Mammary epithelial cell (primary cell): ENCODE measurements around the gene NT5C2.

ENCODE experiments used
- EZH2 ChIP-seq: IDR thresholded peaks from 2 replicates; pipeline ENCODE4 v1.6.1; 2012; ENCODE audit warnings: low read length, inconsistent platforms, borderline replicate concordance
- TF ChIP-seq, protein P1 (sequence below), 2 donors: IDR thresholded peaks in 1 of 2; conservative IDR thresholded peaks in 1 of 2; 2 replicates each; pipeline ENCODE4 v1.5.1; 2011 to 2012; ENCODE audit warnings: inconsistent platforms in 2 of 2, low read length in 2 of 2, mild to moderate bottlenecking in 2 of 2, control low read depth in 1 of 2, low read depth in 1 of 2; ENCODE audit not compliant: insufficient read depth in 1 of 2; ENCODE audit errors: extremely low read depth in 1 of 2

DNA sequence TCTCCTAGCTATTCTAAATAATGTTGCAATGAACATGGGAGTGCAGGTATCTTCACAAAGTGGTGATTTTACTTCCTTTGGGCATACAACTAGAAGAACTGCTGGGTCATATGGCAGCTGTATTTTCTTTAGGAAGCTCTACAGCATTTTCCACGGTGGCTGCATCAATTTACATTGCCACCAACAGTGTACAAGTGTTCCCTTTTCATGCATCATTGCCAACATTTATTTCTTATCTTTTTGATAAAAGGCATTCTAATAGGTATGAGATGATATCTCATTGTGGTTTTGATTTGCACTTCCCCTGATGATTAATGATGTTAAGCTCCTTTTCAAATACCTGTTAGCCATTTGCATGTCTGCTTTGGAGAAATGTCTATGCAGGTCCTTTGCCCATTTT is 52.6 kb downstream of the NT5C2 start:
- TF ChIP-seq, protein P1, sequence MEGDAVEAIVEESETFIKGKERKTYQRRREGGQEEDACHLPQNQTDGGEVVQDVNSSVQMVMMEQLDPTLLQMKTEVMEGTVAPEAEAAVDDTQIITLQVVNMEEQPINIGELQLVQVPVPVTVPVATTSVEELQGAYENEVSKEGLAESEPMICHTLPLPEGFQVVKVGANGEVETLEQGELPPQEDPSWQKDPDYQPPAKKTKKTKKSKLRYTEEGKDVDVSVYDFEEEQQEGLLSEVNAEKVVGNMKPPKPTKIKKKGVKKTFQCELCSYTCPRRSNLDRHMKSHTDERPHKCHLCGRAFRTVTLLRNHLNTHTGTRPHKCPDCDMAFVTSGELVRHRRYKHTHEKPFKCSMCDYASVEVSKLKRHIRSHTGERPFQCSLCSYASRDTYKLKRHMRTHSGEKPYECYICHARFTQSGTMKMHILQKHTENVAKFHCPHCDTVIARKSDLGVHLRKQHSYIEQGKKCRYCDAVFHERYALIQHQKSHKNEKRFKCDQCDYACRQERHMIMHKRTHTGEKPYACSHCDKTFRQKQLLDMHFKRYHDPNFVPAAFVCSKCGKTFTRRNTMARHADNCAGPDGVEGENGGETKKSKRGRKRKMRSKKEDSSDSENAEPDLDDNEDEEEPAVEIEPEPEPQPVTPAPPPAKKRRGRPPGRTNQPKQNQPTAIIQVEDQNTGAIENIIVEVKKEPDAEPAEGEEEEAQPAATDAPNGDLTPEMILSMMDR (conservative IDR thresholded peaks at IDR 0.05 in 1 of 2, IDR thresholded peaks at IDR 0.05 in 1 of 2; ENCODE audit: extremely low read depth in 1 of 2, insufficient read depth in 1 of 2, low read depth in 1 of 2, low read length in 2 of 2) = no peak
- TF ChIP-seq EZH2 = no peak
